WTC11 (cell line): Measurements from ENCODE around the gene COLGALT1. TPM values are rescaled to one million over a fixed set of nuclear protein-coding genes. Genes with fewer than 3 reads are reported as not detected.
A peak's percentile ranks its signal among the peaks of the same experiment; 100 is the strongest.

ENCODE experiments used
- ATAC-seq: fragments of 200-7000 bp; cut with Tn5 transposase; 2 replicates; pipeline ENCODE4 v1.10.0; 2021; ENCODE audit warnings: mild to moderate bottlenecking, moderate library complexity
- CTCF ChIA-PET: fragments of 300-600 bp; sonication (Branson Sonifier 250); formaldehyde crosslinking; loops from one replicate; lab custom pipeline; 2021; ENCODE audit warnings: antibody characterized with exemption; lab: Charles Lee
- POLR2A ChIA-PET: fragments of 350-600 bp; sonication (Branson Sonifier 250); formaldehyde crosslinking; loops from one replicate; lab custom pipeline; 2021; ENCODE audit warnings: antibody characterized with exemption; lab: Charles Lee
- DNase-seq: peaks from one replicate; pipeline ENCODE4 v3.0.0; 2021; ENCODE audit warnings: low spot score
- H3K27ac Mint-ChIP-seq: 2 replicates; pipeline ENCODE4 v1.8.0; 2021; ENCODE audit warnings: mixed read lengths
- H3K27me3 Mint-ChIP-seq: 2 replicates; pipeline ENCODE4 v1.8.0; 2021; ENCODE audit warnings: low read depth, mild to moderate bottlenecking, moderate library complexity, mixed read lengths
- H3K36me3 Mint-ChIP-seq: 2 replicates; pipeline ENCODE4 v1.8.0; 2021; ENCODE audit warnings: mixed read lengths
- H3K4me1 Mint-ChIP-seq: 2 replicates; pipeline ENCODE4 v1.8.0; 2022; ENCODE audit warnings: mixed read lengths
- H3K4me3 Mint-ChIP-seq: 2 replicates; pipeline ENCODE4 v1.8.0; 2021; ENCODE audit warnings: mild to moderate bottlenecking, moderate library complexity, mixed read lengths
- H3K9me3 Mint-ChIP-seq: 2 replicates; pipeline ENCODE4 v1.8.0; 2021; ENCODE audit warnings: mixed read lengths
- CBFB ChIP-seq: sonication (generic); formaldehyde crosslinking; IDR thresholded peaks from 2 replicates; pipeline ENCODE4 v1.8.1; 2022; ENCODE audit warnings: mild to moderate bottlenecking, low read depth, missing genetic modification reagents
- ELF4 ChIP-seq: sonication (generic); formaldehyde crosslinking; IDR thresholded peaks from 2 replicates; pipeline ENCODE4 v1.8.1; 2022; ENCODE audit warnings: low read depth, mild to moderate bottlenecking, moderate library complexity, missing genetic modification reagents
- ETV6 ChIP-seq: sonication (generic); formaldehyde crosslinking; IDR thresholded peaks from 2 replicates; pipeline ENCODE4 v1.8.1; 2022; ENCODE audit warnings: mild to moderate bottlenecking, missing genetic modification reagents
- FOXJ3 ChIP-seq: sonication (generic); formaldehyde crosslinking; IDR thresholded peaks from 2 replicates; pipeline ENCODE4 v1.9.0; 2021; ENCODE audit warnings: missing genetic modification reagents, mild to moderate bottlenecking, borderline replicate concordance
- GTF2I ChIP-seq: fragments of 250-450 bp; sonication (Bioruptor Pico); conservative IDR thresholded peaks from 2 replicates; pipeline ENCODE4 v1.4.0; 2021; ENCODE audit warnings: mild to moderate bottlenecking
- NR1H2 ChIP-seq: sonication (generic); formaldehyde crosslinking; IDR thresholded peaks from 2 replicates; pipeline ENCODE4 v1.9.0; 2021; ENCODE audit warnings: mild to moderate bottlenecking, moderate library complexity, missing genetic modification reagents
- PRRX2 ChIP-seq: fragments of 250-450 bp; sonication (Bioruptor Pico); IDR thresholded peaks from 2 replicates; pipeline ENCODE4 v1.8.0; 2021; ENCODE audit warnings: mild to moderate bottlenecking
- SOX15 ChIP-seq: fragments of 250-450 bp; sonication (Bioruptor Pico); IDR thresholded peaks from 2 replicates; pipeline ENCODE4 v1.9.0; 2021; ENCODE audit warnings: mild to moderate bottlenecking
- TEAD4 ChIP-seq: sonication (generic); formaldehyde crosslinking; IDR thresholded peaks from 2 replicates; pipeline ENCODE4 v1.8.0; 2022; ENCODE audit warnings: mild to moderate bottlenecking, missing genetic modification reagents
- ZNF121 ChIP-seq: sonication (generic); formaldehyde crosslinking; IDR thresholded peaks from 2 replicates; pipeline ENCODE4 v1.8.0; 2023; ENCODE audit warnings: missing genetic modification reagents
- total RNA-seq: library from RNA; stranded (reverse); gene quantifications from 3 replicates; pipeline ENCODE4 v1.2.3, GENCODE V29; 2021
- TF ChIP-seq, protein P1 (sequence below): fragments of 250-450 bp; sonication (Bioruptor Pico); conservative IDR thresholded peaks from 2 replicates; pipeline ENCODE4 v1.9.0; 2021; ENCODE audit warnings: mild to moderate bottlenecking
- TF ChIP-seq, protein P2 (sequence below): fragments of 250-450 bp; sonication (Bioruptor Pico); IDR thresholded peaks from 2 replicates; pipeline ENCODE4 v1.9.0; 2021; ENCODE audit warnings: mild to moderate bottlenecking, borderline replicate concordance
- TF ChIP-seq, protein P3 (sequence below): sonication (generic); formaldehyde crosslinking; IDR thresholded peaks from 2 replicates; pipeline ENCODE4 v1.8.1; 2023; ENCODE audit warnings: mild to moderate bottlenecking, missing genetic modification reagents, moderate library complexity
- TF ChIP-seq, protein P4 (sequence below): sonication (generic); formaldehyde crosslinking; IDR thresholded peaks from 2 replicates; pipeline ENCODE4 v1.8.0; 2022; ENCODE audit warnings: mild to moderate bottlenecking, missing genetic modification reagents
- TF ChIP-seq, protein P5 (sequence below): fragments of 250-450 bp; sonication (Bioruptor Pico); IDR thresholded peaks from 2 replicates; pipeline ENCODE4 v1.8.0; 2021; ENCODE audit warnings: mild to moderate bottlenecking
- TF ChIP-seq, protein P6 (sequence below): sonication (generic); formaldehyde crosslinking; IDR thresholded peaks from 2 replicates; pipeline ENCODE4 v1.8.1; 2022; ENCODE audit warnings: mild to moderate bottlenecking, missing genetic modification reagents, moderate library complexity, borderline replicate concordance
- TF ChIP-seq, protein P7 (sequence below): sonication (generic); formaldehyde crosslinking; IDR thresholded peaks from 2 replicates; pipeline ENCODE4 v1.8.0; 2023; ENCODE audit warnings: mild to moderate bottlenecking, missing genetic modification reagents
- TF ChIP-seq, protein P8 (sequence below): fragments of 250-450 bp; sonication (Bioruptor Pico); IDR thresholded peaks from 2 replicates; pipeline ENCODE4 v1.9.0; 2021; ENCODE audit warnings: mild to moderate bottlenecking
- TF ChIP-seq, protein P9 (sequence below): sonication (generic); formaldehyde crosslinking; IDR thresholded peaks from 2 replicates; pipeline ENCODE4 v1.8.0; 2023; ENCODE audit warnings: missing genetic modification reagents

Gene COLGALT1
- total RNA-seq, 1 experiment from 2014 or later = 54.0 TPM

DNA sequence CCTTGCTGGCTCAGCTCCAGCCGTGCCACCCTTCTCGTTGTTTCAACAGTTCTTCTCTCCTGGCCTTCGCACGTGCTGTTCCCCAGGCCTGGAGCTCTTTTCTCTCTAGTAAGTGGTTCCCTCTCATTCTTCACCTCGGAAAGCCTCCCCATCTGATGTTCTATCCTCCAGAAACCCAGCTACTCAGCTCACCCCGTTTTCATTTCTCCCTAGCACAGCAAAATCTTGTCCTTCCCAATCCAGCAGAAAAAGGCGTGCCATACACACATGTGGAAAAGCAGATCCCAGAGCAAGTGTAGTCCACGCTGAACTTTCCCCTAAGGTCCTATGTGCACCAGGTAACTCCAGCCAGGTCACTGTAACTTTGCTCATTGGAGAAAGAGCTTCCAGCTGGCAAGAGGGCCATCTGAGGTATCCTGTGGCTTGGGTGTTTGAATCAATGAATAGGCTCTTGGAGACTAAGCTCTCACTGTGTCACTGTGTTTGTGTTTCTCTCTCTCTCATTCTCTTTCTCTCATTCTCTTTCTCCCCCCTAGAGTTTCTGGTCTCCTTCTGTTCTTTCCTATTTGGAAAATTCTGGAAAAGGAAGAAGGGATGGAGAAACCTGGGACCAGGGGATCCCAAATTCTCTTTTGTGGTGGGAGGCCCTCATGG lies 49.0 kb downstream of the COLGALT1 start:
- Mint-ChIP-seq H3K9me3 (no peaks in the 10 kb centered on the region), H3K4me1 (peaks cover 24% of the 10 kb centered on the region), H3K27me3 (peaks cover 20% of the 10 kb centered on the region), H3K27ac (peak overlapping the region; percentile 63), H3K36me3 (peaks cover 4% of the 10 kb centered on the region), H3K4me3 (no peak overlapping the region; the same call in 1 of the 2 replicates)
- DNase-seq = no peak
- no peak for ATAC-seq
- CTCF ChIA-PET = interaction anchor here (1.1 to 4.6 kb wide), 9 partner anchors 12 to 201 kb away, joined by 3 to 71 read pairs (median 17); partner anchors contain the start of genes PGLS and SLC27A1
- TF ChIP-seq, protein P1, sequence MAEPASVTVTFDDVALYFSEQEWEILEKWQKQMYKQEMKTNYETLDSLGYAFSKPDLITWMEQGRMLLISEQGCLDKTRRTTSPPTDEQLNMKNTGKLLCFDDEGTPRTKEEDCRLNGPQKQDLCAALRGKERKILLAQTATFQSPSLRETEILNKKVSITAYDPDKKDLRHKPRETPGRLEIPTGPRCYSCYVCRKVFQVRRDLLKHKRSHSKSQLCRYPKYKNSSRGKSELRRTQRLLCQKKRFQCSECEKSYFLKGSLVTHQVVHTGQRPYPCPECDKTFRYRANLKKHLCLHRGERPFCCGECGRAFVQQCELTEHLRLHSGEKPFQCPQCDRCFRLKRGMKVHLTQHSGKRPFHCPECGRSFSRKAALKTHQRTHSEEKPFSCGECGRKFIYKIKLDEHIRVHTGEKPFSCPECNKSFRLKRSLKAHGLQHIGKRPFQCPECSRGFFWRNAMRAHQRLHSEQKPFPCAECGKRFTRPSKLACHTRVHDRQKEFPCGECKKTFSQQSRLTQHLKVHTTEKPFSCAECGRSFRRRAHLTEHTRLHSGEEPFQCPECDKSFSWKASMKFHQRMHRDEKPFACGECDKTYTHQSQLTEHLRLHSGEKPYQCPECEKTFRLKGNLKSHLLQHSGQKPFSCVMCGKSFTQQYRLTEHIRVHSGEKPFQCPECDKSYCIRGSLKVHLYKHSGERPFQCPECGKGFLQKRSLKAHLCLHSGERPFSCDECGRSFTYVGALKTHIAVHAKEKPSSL (CRISPR knock-in tag) = no peak
- TF ChIP-seq CBFB (CRISPR knock-in tag) (no peak), SOX15 (CRISPR knock-in tag) (no peak), ELF4 (CRISPR knock-in tag) (no peak), PRRX2 (CRISPR knock-in tag) (no peak), ETV6 (CRISPR knock-in tag) (no peak)
- TF ChIP-seq, protein P2, sequence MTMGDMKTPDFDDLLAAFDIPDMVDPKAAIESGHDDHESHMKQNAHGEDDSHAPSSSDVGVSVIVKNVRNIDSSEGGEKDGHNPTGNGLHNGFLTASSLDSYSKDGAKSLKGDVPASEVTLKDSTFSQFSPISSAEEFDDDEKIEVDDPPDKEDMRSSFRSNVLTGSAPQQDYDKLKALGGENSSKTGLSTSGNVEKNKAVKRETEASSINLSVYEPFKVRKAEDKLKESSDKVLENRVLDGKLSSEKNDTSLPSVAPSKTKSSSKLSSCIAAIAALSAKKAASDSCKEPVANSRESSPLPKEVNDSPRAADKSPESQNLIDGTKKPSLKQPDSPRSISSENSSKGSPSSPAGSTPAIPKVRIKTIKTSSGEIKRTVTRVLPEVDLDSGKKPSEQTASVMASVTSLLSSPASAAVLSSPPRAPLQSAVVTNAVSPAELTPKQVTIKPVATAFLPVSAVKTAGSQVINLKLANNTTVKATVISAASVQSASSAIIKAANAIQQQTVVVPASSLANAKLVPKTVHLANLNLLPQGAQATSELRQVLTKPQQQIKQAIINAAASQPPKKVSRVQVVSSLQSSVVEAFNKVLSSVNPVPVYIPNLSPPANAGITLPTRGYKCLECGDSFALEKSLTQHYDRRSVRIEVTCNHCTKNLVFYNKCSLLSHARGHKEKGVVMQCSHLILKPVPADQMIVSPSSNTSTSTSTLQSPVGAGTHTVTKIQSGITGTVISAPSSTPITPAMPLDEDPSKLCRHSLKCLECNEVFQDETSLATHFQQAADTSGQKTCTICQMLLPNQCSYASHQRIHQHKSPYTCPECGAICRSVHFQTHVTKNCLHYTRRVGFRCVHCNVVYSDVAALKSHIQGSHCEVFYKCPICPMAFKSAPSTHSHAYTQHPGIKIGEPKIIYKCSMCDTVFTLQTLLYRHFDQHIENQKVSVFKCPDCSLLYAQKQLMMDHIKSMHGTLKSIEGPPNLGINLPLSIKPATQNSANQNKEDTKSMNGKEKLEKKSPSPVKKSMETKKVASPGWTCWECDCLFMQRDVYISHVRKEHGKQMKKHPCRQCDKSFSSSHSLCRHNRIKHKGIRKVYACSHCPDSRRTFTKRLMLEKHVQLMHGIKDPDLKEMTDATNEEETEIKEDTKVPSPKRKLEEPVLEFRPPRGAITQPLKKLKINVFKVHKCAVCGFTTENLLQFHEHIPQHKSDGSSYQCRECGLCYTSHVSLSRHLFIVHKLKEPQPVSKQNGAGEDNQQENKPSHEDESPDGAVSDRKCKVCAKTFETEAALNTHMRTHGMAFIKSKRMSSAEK (CRISPR knock-in tag) = no peak
- TF ChIP-seq, protein P3, sequence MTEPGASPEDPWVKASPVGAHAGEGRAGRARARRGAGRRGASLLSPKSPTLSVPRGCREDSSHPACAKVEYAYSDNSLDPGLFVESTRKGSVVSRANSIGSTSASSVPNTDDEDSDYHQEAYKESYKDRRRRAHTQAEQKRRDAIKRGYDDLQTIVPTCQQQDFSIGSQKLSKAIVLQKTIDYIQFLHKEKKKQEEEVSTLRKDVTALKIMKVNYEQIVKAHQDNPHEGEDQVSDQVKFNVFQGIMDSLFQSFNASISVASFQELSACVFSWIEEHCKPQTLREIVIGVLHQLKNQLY (CRISPR knock-in tag) = no peak
- TF ChIP-seq, protein P4, sequence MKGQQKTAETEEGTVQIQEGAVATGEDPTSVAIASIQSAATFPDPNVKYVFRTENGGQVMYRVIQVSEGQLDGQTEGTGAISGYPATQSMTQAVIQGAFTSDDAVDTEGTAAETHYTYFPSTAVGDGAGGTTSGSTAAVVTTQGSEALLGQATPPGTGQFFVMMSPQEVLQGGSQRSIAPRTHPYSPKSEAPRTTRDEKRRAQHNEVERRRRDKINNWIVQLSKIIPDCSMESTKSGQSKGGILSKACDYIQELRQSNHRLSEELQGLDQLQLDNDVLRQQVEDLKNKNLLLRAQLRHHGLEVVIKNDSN (CRISPR knock-in tag) = no peak
- TF ChIP-seq, protein P5, sequence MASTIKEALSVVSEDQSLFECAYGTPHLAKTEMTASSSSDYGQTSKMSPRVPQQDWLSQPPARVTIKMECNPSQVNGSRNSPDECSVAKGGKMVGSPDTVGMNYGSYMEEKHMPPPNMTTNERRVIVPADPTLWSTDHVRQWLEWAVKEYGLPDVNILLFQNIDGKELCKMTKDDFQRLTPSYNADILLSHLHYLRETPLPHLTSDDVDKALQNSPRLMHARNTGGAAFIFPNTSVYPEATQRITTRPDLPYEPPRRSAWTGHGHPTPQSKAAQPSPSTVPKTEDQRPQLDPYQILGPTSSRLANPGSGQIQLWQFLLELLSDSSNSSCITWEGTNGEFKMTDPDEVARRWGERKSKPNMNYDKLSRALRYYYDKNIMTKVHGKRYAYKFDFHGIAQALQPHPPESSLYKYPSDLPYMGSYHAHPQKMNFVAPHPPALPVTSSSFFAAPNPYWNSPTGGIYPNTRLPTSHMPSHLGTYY = no peak
- POLR2A ChIA-PET = interaction anchor here (0.6 kb wide), 1 partner anchor 148 kb away, joined by 3 read pairs; no protein-coding TSS in a partner anchor

DNA sequence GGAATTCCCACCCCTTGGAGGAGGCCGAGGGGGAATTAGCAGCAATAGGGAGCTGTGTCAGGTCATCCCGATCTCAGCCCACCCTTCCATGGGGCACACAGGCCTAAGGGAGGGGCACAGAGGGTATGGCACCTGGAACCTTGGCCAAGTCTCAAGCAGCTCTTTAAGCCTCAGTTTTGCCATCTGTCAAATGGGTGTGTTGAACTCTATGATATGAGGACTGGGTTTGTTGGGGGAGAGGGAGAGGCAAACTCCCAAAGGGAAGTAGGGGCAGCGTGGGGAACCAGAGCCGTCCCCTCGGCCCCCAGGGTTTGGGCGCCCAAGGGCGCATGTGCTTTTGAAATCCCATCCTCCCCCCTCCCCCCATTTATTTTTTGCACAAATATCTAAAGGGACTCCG lies 49.7 kb downstream of the COLGALT1 start:
- Mint-ChIP-seq H3K27ac (no peak overlapping the region), H3K4me3 (no peak overlapping the region; the same call in 1 of the 2 replicates), H3K27me3 (peaks cover 20% of the 10 kb centered on the region), H3K36me3 (peaks cover 9% of the 10 kb centered on the region), H3K9me3 (no peaks in the 10 kb centered on the region), H3K4me1 (peaks cover 24% of the 10 kb centered on the region)
- ATAC-seq (no peak), DNase-seq (no peak)
- ChIA-PET POLR2A (interaction anchor here (0.6 to 2.0 kb wide), 6 partner anchors 25 to 304 kb away, joined by 3 to 15 read pairs (median 5); partner anchors contain the start of gene PGLS), CTCF (interaction anchor here (0.7 to 4.6 kb wide), 44 partner anchors 10 to 362 kb away, joined by 3 to 71 read pairs (median 8); partner anchors contain the start of genes CCDC124, PGLS, SLC27A1 and TMEM221)
- no peak for TF ChIP-seq FOXJ3 (CRISPR knock-in tag)
- TF ChIP-seq NR1H2 (CRISPR knock-in tag) = no peak
- TF ChIP-seq, protein P6, sequence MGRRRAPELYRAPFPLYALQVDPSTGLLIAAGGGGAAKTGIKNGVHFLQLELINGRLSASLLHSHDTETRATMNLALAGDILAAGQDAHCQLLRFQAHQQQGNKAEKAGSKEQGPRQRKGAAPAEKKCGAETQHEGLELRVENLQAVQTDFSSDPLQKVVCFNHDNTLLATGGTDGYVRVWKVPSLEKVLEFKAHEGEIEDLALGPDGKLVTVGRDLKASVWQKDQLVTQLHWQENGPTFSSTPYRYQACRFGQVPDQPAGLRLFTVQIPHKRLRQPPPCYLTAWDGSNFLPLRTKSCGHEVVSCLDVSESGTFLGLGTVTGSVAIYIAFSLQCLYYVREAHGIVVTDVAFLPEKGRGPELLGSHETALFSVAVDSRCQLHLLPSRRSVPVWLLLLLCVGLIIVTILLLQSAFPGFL (CRISPR knock-in tag) = no peak
- TF ChIP-seq ZNF121 (CRISPR knock-in tag) = peak; percentile 69
- TF ChIP-seq, protein P7, sequence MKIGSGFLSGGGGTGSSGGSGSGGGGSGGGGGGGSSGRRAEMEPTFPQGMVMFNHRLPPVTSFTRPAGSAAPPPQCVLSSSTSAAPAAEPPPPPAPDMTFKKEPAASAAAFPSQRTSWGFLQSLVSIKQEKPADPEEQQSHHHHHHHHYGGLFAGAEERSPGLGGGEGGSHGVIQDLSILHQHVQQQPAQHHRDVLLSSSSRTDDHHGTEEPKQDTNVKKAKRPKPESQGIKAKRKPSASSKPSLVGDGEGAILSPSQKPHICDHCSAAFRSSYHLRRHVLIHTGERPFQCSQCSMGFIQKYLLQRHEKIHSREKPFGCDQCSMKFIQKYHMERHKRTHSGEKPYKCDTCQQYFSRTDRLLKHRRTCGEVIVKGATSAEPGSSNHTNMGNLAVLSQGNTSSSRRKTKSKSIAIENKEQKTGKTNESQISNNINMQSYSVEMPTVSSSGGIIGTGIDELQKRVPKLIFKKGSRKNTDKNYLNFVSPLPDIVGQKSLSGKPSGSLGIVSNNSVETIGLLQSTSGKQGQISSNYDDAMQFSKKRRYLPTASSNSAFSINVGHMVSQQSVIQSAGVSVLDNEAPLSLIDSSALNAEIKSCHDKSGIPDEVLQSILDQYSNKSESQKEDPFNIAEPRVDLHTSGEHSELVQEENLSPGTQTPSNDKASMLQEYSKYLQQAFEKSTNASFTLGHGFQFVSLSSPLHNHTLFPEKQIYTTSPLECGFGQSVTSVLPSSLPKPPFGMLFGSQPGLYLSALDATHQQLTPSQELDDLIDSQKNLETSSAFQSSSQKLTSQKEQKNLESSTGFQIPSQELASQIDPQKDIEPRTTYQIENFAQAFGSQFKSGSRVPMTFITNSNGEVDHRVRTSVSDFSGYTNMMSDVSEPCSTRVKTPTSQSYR (CRISPR knock-in tag) = no peak
- TF ChIP-seq GTF2I = peak; percentile 80; the same call in 1 of the 2 replicates
- TF ChIP-seq, protein P8, sequence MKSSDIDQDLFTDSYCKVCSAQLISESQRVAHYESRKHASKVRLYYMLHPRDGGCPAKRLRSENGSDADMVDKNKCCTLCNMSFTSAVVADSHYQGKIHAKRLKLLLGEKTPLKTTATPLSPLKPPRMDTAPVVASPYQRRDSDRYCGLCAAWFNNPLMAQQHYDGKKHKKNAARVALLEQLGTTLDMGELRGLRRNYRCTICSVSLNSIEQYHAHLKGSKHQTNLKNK (CRISPR knock-in tag) = no peak
- TF ChIP-seq TEAD4 (CRISPR knock-in tag) = no peak
- TF ChIP-seq, protein P9, sequence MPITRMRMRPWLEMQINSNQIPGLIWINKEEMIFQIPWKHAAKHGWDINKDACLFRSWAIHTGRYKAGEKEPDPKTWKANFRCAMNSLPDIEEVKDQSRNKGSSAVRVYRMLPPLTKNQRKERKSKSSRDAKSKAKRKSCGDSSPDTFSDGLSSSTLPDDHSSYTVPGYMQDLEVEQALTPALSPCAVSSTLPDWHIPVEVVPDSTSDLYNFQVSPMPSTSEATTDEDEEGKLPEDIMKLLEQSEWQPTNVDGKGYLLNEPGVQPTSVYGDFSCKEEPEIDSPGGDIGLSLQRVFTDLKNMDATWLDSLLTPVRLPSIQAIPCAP (CRISPR knock-in tag) = no peak
